Measurements from ENCODE around the gene ACOT7.
"Not testable (repeated sequence)": the region's sequence is repeated elsewhere in the genome, so short reads cannot be mapped to it uniquely, and the experiment has no call there.

Gene ACOT7

DNA sequence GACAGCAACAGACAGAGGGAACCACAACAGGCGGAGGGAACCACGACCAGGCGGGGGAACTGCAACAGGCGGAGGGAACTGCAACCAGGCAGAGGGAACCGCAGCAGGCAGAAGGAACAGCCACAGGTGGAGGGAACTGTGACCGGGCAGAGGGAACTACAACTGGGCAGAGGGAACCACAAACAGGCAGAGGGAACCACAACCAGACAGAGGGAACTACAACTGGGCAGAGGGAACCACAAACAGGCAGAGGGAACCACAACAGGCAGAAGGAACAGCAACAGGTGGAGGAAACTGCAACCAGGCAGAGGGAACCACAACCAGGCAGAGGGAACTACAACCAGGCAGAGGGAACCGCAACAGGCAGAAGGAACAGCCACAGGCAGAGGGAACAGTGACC, 85.9 kb downstream of the ACOT7 start:
- not testable (repeated sequence) for DNase-seq

DNA sequence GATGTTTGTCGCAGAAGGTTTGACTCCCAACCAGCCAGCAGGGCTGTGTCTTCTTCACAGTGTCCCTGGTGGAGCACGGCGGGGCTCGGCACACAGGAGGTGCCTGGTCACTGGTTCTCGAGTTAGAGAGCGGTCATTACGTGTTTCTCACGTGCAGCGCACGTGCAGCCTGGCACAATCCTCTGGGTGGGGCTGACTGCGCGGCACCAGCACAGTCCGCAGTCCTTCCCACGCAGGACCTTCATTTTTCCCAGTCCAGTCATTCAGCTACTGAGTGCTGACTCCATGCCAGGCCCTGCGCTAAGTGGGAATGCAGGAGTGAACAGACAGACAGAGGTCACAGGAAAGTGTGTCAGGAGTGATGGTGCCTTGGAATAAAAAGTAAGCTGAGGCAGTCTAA, 86.5 kb downstream of the ACOT7 start:
- DNase-seq: no peak

DNA sequence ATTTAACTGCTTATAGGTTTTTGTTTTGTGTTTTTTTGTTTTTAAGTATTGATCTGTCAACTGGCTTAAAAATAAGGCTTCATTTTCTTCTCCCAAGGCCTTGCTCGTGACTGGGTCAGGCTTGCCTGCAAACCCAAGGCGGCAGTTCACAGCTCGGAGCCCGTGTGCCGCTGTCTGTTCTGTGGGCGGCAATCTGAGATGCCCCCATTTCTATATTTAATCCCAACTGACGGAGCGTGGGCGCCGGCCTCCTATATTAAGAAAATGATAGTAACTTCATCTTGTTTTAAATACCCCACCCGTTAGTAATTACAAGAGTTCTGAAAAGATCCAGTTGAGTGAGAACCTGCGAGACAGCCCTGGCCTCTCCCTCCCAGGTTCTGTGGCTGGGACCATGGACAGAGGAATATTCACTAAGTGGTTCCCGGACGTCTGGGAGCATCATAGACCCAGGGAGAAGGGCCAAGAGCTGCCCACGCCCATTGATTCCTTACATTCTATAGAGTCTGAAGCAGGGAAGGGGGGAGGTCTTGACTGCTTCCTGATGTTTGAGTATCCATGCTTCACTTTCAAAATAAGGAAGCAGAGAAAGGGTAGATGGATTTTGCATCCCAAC, 90.1 kb downstream of the ACOT7 start:
- no peak for DNase-seq

DNA sequence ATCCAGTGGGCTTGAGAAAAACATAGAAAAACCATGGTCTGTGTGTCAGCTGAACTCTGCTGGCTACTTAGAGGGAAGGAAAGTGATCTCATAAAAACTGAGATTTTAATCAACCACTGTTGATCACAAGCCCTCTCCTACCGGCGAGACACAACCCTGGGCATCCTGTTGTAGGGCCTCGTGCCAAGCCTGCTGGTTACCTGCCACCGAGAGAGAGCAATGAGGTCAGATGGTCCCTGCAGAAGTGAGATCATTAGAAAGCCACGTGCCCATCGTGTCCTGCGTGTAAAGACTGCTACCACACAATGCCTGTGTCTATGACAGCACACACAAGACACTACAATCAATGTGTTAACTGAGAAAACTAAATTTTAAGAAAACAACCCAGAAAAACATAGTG, 91.0 kb downstream of the ACOT7 start:
- no peak for DNase-seq

DNA sequence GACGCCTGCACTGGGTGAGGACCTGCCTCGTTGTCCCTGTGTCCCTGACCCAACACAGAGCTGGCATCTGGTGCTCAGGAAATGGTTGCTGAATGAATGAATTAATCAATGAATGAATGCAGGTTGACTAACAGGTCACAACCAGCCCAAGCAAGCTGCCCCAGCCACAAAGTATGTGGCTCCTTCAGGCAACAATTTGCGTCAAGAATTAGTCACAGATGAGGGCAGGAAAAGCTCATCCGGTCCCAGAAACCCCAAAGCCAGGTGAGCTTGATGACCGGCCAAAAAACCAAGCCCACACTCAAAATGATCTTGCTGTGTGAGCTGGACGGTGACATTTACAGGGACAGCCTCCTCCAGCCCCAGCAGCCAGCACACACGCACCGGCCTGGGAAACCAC, 92.0 kb downstream of the ACOT7 start:
- no peak for DNase-seq

DNA sequence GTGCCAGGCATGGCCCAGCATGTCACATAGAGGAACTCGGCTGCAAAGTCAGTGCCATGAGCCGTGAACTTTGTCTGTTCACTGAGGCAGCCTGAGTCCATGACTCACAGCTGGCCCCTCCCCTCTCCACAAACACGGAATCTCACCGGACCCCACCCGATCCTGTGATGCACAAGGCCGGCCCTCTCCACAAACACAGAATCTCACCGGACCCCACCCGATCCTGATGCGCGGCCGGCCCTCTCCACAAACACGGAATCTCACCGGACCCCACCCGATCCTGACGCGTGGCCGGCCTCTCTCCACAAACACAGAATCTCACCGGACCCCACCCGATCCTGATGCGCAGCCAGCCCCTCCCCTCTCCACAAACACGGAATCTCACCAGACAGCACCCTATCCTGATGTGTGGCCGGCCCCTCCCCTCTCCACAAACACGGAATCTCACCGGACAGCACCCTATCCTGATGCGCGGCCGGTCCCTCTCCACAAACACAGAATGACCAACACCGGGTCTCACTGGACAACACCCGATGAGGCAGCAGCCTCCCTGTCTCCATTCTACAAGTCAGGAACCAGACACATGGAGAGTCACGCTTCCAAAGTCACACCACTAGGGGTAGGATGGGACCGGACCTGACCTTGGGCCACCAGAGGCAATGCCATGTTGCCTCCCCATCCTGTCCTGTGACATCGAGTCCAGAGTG, 93.1 kb downstream of the ACOT7 start:
- no peak for DNase-seq

DNA sequence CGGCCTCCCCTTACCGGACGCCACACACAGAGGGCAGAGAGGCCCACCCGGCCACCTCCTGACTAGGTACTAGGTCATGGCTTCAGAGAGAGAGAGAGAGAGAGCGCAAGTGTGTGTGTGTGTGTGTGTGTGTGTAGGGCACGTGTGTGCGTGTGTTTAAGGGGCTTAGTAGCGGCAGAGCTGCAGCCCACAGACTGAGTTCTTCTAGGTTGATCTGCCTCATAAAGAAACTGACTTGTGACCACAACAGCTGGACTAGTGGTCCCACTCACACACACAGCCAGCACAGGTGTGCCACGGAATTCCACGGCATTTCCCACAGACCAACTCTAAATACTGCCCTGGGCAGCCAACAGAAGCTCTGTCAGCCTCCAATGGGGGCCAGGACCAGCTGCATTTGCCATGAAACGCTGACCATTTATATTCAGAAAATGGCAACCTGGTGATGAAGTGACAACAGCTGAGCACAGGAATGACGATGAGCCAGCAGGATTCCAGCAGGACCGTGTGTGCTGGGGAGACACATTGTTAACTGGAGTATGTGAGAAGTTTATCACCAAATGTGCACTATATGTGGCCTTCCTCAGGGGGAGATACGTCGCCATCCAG, 93.9 kb downstream of the ACOT7 start:
- no peak for DNase-seq

DNA sequence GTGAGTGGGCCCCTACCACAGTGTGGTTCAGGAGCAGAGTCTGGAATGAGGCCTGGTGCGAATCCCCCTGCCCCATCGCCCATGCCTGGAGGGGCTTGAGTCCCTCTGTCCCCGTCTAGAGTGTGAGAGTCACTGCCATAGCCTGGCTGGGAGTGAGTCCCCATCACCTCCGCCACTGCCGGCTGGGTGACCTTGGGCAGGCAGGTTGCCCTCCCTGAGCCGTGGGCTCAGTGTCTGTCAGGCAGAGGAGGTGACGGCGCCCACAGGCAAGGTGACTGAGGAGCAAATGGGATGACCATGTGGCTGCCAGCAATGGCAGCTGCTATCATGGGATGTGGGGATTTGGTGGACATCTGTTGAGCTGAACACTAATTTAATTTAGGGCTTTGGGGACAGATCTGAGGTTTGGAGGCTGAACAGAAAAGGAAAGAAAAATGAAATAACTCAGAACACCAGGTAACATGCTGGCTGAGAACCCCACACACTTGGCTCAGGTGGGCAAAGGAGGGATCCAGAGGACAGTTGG, 94.6 kb downstream of the ACOT7 start:
- no peak for DNase-seq

DNA sequence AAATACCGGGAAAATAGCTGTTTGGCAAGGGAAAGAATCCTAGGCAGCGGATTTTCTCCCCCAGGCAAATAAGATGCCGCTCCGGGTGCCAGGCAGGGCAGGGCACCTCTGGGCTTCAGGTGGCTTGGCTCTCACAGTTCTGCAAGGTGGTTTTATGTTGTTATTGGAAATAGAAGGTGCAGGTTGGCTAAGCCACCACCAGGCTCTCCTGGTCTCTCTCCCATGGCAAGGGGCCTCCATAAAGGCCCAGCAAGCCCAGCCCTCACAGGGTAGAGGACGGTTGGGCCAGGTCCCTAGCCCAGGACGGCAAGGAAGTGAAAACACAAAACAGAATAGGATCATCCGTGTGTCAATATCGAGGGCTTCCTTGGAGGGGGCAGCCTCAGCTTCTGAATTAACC, 95.0 kb downstream of the ACOT7 start:
- DNase-seq: no peak

DNA sequence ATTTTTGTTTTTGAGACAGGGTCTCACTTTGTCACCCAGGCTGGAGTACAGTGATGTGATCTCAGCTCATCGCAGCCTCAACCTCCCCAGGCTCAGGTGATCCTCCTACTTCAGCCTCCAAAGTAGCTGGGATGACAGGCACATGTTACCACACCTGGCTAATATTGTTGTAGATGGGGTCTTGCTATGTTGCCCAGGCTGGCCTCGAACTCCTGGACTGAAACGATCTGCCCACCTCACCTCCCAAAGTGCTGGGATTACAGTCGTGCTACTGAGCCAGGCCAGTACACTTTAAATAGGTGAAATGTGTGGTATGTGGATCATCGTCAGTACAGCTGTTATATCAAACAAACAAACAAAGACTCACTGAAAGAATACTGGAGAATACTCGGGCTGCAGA, 97.7 kb downstream of the ACOT7 start:
- DNase-seq: no peak

DNA sequence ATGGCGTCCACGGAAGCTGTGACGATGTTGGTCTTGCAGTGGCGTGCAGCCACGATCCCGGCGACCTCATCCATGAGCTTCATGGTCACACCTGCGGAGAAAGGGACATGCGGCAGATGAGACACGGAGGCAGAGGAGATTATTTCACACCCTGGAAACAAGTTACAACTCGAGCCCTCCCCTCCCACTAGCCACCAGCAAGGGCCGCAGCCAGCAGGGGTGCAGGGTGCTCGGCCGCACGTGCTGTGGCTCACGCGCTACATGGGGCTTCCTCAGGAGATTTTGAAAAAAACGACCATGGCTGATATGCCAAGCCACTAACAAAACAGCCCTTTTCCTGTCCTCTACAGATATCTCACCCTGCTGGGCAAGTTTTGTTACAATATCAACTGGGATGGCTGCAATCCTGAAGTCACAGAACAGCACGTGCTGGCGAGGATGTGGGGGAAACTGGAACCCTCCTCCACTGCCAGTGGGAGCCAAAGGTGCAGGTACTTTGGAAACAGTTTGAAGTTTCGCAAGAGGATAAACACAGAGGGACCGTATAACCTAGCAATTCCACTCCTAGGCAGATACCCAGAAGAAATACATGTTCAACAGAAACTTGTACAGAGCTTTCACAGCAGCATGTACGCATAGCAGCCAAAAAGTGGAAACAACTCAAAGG, 98.5 kb downstream of the ACOT7 start:
- DNase-seq: no peak

DNA sequence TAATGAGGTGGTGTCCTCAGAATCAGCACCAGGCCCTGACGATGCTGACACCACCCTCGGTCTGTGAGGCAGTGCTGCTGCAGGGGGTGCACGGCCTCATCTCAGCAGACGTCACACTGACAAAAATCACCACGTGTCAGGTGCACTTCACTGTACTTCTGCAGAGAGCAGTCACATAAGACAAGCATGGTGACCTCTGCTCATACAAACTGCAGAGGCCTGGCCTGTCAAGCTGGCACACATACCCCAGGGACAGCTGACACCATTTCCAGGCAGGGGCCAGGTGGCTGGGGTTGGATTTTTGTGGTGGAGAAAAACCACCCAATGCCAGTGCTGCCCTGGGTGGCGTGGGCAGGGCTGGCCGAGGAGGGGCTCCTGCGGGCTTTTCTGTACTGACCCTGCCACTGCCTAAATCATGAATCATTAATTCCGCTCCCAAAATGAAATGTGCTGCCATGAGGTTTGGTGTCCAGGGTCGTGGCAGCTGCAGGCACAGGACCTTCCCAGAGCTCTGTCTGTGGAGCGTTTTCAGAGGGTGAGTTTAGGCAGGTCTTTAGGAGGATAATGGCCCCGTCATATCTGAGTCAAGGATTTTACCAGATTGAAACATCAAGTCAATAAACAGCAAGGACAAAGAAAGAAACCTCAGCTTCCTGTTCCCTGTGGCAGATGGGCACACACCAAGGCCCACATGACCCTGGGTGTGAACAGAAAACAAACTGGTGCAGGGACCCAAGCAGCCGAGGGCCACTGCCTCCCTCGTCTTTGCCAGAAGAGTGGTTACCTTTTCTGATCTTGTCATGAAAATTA, 99.3 kb downstream of the ACOT7 start:
- no peak for DNase-seq

DNA sequence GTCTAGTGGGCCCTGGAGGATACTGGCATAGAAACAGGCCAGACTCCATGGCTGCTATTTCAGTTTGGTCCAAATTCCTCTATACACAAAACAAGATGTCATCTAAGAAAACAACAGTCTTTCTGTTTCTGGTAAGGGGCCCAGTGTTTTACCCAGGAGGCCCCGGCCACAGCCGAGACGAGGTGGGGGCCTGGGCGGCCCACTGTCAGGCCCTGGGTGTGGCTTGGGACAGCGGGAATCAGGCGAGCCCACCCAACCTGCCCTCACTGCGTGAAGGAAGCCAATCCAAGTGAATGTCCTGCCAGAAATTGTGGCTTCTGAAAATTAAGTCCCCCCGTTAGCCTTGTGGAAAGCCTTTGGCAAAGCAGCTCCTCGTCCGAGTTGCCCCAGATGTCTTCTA, 101.5 kb downstream of the ACOT7 start:
- DNase-seq: no peak

DNA sequence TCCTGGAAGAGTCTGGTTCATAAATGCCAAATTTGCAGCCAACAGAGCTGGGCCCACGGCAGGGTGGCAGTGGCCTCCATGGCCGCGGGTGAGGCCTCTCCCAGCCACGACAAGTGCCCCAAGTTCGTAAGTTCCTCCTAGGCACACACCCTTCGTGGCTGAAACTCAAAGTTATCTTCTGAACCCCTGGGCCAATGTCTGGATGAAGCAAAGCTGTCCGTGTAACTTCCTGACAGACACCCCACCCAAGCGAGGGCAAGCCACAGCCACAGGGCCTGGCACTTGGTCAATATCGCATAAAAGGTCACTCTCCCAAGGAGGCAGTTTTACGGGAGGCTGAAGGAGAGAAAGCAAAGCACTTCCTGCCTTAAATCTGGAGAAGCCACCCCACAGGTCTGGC, 104.9 kb downstream of the ACOT7 start:
- no peak for DNase-seq

DNA sequence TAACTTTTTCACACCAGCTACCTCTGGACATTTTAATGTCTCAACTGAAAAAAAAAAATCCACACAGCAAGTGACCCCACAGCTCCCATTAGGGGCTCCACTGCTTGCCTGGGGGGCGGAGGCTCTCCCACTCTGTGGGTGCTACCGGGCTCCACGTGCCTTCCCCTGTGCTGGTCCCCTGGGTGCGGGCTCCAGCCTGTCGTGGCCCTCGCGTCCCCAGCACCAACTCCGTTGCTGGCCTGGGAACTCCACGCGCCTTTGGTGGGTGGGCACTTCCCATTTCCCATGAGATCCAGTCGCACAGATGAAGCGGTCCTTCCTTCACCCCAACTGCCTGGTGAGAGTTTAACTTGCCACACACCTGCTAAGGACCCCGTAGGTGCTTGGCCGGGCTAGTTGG, 105.5 kb downstream of the ACOT7 start:
- no peak for DNase-seq

DNA sequence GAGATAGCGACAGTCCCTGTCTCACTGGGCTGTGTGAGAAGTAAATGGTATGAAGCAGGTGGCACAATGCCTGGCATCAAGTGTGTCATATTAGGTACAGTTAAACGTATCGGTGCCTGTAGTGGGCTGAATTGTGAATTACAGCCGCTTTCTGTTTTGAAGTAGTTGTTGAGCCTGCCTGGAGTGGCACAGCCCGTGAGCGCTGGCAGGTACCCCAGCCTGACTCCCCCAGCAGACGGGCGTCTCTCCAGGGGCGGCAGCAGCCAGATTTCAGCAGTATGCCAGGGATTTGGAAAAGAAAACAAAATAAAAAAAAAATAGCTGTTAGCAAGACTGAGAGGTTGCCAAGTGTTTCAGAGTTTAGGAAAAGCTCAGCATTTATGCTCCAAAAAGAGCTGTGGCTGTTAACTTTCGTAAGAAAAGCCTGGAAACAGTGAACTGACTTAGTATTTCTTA, 106.1 kb downstream of the ACOT7 start:
- DNase-seq: no peak

DNA sequence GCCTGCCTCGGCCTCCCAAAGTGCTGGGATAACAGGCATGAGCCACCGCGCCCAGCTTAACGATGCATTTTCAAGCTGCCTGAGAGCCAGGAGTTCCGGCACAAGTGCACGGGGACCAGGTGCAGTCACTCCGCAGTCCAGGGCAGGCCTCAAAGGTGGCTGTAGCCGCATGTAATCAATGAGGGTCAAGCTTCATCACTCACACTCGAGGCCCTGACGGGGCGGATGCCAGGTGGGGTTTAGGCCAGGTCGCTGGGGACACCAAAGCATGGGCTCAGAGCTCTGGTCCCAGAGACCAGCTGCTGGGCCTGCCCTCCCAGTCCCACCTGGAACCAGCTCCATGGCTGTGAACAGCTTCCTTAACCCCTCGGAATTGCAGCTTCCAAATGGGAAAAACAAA, 106.5 kb downstream of the ACOT7 start:
- DNase-seq: no peak

DNA sequence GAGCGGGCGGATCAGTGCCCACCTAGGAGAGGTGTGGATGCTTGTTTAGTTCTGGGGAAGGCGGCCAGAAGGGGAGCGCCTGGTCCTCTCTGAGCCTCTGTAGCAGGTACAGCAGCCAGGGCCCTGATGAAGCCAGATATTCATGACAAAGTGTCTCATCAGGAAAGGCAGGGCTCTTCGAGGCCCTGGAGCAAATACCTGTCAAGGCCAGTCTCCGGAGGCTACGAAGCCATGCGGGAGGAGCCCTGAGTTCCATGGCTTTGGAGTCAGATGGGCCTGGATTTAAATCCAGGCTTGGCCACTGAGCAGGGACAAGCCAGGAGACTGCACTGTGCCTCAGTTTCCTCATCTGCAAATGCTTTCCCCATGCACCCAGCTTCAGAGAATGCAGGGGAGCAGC, 107.3 kb downstream of the ACOT7 start:
- DNase-seq: no peak

DNA sequence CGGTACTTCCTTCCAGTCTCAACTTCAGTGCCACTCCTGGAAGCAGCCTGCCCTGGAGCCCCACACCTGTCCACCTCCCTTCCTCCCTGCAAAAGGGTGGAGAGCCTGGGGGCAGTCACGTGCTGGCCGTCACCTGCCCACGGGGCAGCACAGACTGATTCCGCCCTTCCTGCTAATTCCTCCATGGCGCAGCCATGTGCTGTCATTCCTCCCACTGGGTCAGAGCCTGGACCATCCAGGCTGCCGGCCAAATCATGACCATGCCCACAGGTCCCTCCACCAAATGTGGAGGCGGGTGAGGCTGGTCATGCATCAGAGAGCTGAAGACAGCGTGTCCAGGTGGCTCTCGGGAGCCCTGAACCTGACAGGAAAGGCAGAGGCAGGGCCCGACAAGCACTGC, 108.2 kb downstream of the ACOT7 start:
- DNase-seq: no peak

DNA sequence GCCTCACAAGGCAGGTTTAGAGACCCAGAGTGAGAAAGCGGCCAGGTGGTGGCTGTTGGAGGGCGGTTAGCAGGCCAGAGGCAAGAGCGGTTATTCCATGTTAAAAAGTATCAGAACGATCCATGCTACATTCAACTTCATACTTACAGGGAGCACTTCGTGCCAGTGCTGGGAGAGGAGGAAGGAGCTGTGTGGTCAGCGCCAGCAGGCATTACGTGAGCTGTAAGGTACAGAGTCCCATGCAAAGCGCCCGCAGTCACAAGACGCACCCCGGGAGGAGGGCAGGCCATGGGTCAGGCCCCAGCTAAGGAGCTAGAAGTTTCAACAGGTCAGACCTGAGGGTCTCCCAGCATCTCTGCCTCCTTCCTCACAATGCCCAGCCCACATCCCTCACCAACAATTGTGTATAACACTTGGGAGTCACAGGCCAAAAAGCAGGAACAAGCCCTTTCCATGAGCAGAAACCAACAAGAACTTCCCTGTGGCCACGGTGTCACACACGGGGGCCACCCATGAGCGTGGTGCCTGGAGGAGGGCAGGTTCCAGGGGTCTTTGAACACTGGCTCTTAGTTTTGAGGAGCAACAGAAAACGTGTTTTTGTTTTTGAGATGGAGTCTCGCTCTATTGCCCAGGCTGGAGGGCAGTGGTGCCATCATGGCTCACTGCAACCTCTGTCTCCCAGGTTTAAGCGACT, 110.8 kb downstream of the ACOT7 start:
- DNase-seq: no peak

DNA sequence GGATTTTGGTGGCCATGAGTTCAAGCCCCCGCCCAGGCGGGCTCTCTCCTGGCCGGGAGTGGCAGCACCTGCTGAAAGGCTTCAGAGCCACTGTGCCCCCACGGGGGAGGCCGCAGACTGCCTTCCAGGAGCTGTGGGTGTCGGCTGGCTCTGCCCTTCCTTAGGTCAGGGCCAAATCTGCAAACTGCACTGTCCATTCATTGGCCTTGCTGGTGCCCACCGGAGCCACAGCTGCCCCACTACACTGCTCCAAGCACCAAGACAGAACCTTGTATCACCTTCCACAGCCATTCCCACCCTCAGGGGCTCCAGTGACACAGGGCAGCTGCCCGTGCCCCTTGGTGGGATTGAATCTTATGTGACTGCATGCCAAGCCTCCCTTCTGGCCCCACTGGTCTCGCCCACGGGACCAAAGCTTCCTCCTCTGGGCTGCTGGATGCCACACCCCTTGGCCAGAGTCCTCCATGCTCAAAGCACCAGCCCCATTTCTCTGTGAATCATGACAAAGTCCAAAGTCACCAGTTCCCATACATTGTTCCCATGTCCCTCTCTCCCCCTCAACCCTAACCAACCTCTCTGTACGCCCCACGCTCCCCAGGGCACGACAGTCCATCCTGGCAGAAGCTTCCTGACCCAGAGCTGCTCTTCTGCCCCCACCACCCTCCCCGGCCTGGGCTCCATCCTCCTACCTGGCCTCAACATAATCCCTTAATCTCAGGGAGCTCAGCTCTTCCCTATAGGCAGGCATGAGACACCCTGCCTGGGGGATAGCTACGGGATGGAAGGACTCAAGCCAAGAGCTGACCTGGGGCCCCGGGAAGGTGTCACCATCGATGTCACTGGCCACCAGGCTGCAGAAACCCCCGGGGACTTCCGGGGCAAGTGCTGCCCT, 111.8 kb downstream of the ACOT7 start:
- DNase-seq: no peak

Measured in activated T-cell treated with anti-CD3 and anti-CD28 coated beads, Interleukin-2, amount 50 U/mL, for 48 hours (primary cell).